GM21619 (cell line): ENCODE measurements around the gene FZD8.

Experiments
- ATAC-seq: cut with Tn5 transposase; IDR thresholded peaks from one replicate; pipeline ENCODE4 v1.9.1; 2021; ENCODE audit not compliant: unreplicated experiment

The FZD8 gene

GRCh38 chr10:35607475-35608327, 34.4 kb downstream of the FZD8 start:
- no peak for ATAC-seq

- no peak for ATAC-seq
These were observed 35.7 kb downstream of the FZD8 start for GRCh38 chr10:35606430-35606829.

- ATAC-seq: no peak
These were observed 36.9 kb downstream of the FZD8 start, which contains the start of gene GJD4 for GRCh38 chr10:35605191-35605590. GJD4 (plus strand) TSS chr10:35605341; CDS start chr10:35605568, 227 bp downstream.

GRCh38 chr10:35600193-35600592, 41.9 kb downstream of the FZD8 start:
- ATAC-seq: no peak

DNA sequence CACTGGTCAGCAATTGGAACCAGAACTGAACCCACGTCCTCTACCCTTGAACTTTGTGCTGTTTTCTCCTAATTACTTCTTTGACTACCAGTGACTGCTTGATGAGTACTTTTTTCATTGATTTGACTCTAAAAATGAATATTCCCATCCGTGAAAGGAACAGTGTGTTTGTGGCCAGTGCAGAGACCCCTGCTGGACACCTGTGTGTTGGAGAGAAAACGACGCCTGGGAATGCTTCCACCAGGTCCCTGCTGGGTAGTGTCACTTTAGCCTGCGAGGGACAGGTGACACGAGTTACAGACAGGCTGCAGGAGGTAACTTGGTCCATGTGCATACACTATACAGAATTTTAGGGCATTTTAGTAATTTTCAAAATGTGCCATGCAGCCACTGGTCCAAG, 43.7 kb downstream of the FZD8 start:
- no peak for ATAC-seq

DNA sequence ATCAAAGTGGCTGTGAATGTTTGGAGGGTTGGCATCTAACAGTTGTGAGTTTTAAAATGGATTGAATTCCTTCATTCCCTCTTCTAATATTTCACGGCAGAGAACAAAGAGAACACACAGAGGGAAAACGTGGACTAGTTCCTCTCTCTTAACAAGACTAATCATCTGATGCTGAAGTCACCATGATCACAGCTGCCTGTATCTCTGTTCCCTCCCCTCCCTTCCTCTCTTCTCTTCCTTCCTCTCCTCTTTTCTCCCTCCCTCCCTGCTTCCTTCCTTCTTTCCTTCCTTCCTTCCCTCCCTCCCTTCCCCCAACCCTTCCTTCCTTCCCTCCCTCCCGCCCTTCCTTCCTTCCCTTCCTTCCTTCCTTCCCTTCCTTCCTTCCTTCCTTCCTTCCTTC, 47.0 kb downstream of the FZD8 start:
- no peak for ATAC-seq

- no peak for ATAC-seq
These were observed 47.7 kb downstream of the FZD8 start for GRCh38 chr10:35594115-35595079.

GRCh38 chr10:35592441-35592840, 49.7 kb downstream of the FZD8 start:
- ATAC-seq: no peak

DNA sequence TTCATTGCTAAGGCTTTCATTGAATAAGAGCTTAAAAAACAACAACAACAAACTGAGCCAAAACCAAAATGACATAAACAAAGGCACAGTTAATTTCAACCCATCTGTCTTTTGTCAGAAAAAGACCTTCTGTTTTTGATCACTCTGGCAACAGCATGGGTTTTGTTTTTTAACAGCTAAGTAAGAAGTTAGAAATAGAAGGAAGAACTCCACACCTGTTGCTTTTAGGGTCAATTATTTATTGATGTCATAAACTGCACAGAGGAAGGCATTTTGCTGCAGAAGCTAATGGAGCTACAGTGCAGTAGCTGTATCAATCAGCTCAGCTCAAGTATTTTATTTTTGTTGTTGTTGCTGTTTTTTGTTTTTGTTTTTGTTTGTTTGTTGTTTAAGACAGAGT, 53.3 kb downstream of the FZD8 start:
- no peak for ATAC-seq
